ENCODE results near the gene CLEC2A. TPM values are rescaled to one million over a fixed set of nuclear protein-coding genes. Genes with fewer than 3 reads are reported as not detected.

The CLEC2A gene
- total RNA-seq, 1 experiment from 2014 or later = 0.87 TPM

DNA sequence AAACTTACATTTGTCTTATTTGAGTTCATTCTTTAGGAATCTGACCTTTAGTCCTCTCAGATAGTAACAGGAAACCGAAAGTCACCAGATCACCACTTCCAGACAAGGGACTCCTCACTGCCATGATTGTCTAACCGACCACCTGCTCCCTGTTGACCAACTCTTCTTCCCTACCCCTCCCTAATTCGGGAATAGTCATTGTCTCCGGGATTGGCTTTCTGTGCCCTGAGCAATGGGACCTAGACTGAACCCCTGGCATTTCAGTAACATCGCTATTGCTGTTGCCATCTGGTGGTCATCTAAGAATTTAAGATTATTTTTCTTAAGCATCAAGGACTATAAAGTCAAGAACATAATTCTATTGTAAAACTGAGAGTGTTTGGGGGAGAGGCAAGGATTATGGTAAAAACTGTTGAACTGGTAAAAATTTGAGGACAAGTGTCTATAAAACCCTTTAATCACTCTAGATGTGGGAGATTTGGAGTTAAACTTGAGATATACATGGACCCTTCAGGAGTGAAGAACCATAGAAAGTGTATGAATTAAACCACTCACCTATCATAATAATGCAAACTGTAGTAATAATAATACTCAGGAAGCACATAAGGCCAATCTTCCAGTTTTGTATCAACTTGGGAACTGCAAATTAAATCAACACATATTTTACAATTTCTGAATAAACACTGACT, 6.3 kb downstream of the CLEC2A start:
- H4K20me1 ChIP-seq (ENCODE audit: control insufficient read depth, insufficient read depth, insufficient read length) = no peaks in the 10 kb centered on the region
- no peaks in the 10 kb centered on the region for H3K79me2 ChIP-seq (ENCODE audit: insufficient read depth, low read length)
- no peak overlapping the region for H2BK20ac ChIP-seq (ENCODE audit: low read depth, low read length, poor library complexity, severe bottlenecking)
- H3K27me3 Mint-ChIP-seq (ENCODE audit: low read depth) = no peaks in the 10 kb centered on the region
- H3K27ac ChIP-seq (ENCODE audit: insufficient read length, low read depth, low read length) = no peak overlapping the region
- H3T11ph ChIP-seq (ENCODE audit: low read length) = no peak overlapping the region
- H2BK12ac ChIP-seq (ENCODE audit: insufficient read length, low read depth, low read length) = no peak overlapping the region
- no peaks in the 10 kb centered on the region for H3K79me1 ChIP-seq (ENCODE audit: insufficient read depth, low read depth, low read length, poor library complexity, severe bottlenecking)
- H2AFZ ChIP-seq (ENCODE audit: low read length) = no peak overlapping the region
- H3K23me2 ChIP-seq (ENCODE audit: insufficient read length, low read depth, low read length, poor library complexity, severe bottlenecking) = no peaks in the 10 kb centered on the region
- no peak overlapping the region for H2BK15ac ChIP-seq (ENCODE audit: low read depth, low read length)
- no peak overlapping the region for H3K27ac Mint-ChIP-seq
- H3K14ac ChIP-seq (ENCODE audit: insufficient read depth, low read length) = no peak overlapping the region
- H2BK5ac ChIP-seq (ENCODE audit: insufficient read length, low read length) = no peak overlapping the region
- H3K4me1 ChIP-seq (ENCODE audit: insufficient read depth, low read length) = no peaks in the 10 kb centered on the region
- no CpG with 5 or more reads among the region's 5 CpGs for WGBS (ENCODE audit: extremely low coverage, insufficient read length, low lambda C conversion rate)
- H3K4me2 ChIP-seq (ENCODE audit: insufficient read depth, insufficient read length, low read length) = no peak overlapping the region
- H4K8ac ChIP-seq (replicated peaks; ENCODE audit: insufficient read length, low read depth, low read length) = no peak overlapping the region
- no peak overlapping the region for H3K56ac ChIP-seq (ENCODE audit: insufficient read length, low read depth, low read length)
- TF ChIP-seq, protein P1, sequence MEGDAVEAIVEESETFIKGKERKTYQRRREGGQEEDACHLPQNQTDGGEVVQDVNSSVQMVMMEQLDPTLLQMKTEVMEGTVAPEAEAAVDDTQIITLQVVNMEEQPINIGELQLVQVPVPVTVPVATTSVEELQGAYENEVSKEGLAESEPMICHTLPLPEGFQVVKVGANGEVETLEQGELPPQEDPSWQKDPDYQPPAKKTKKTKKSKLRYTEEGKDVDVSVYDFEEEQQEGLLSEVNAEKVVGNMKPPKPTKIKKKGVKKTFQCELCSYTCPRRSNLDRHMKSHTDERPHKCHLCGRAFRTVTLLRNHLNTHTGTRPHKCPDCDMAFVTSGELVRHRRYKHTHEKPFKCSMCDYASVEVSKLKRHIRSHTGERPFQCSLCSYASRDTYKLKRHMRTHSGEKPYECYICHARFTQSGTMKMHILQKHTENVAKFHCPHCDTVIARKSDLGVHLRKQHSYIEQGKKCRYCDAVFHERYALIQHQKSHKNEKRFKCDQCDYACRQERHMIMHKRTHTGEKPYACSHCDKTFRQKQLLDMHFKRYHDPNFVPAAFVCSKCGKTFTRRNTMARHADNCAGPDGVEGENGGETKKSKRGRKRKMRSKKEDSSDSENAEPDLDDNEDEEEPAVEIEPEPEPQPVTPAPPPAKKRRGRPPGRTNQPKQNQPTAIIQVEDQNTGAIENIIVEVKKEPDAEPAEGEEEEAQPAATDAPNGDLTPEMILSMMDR (conservative IDR thresholded peaks at IDR 0.05) = peak; percentile 68
- H3K4me3 Mint-ChIP-seq = no peak overlapping the region
- no peaks in the 10 kb centered on the region for H3K27me3 ChIP-seq (ENCODE audit: insufficient read depth, low read length)
- H3K4me1 Mint-ChIP-seq = peaks cover 2 to 3% of the 10 kb centered on the region in 2 experiments; a peak in 3 of 4 replicates
- H3K4ac ChIP-seq (ENCODE audit: low read depth, low read length) = no peak overlapping the region
- H3K36me3 Mint-ChIP-seq (ENCODE audit: insufficient read depth in 1 of 3, low read depth in 3 of 3) = no peaks in the 10 kb centered on the region
- no peaks in the 10 kb centered on the region for H3K9me3 ChIP-seq (ENCODE audit: control insufficient read depth, low read depth, low read length)
- H3K18ac ChIP-seq (ENCODE audit: insufficient read length, low read depth, low read length) = no peak overlapping the region
- H3K23ac ChIP-seq (ENCODE audit: insufficient read length, low read depth, low read length) = no peak overlapping the region
- H2BK120ac ChIP-seq (ENCODE audit: low read depth, low read length, poor library complexity, severe bottlenecking) = no peak overlapping the region
- H4K5ac ChIP-seq (ENCODE audit: insufficient read length, low read depth, low read length) = no peak overlapping the region
- H4K91ac ChIP-seq (ENCODE audit: insufficient read length, low read depth, low read length) = no peak overlapping the region
- no peak overlapping the region for H3K9ac ChIP-seq (ENCODE audit: extremely low read depth, insufficient read length, low read length)
- peaks cover 0 to 3% of the 10 kb centered on the region in 2 experiments; a peak in 3 of 5 replicates for H3K9me3 Mint-ChIP-seq
- DNase-seq = peak; percentile 76
- H2AK5ac ChIP-seq (ENCODE audit: insufficient read length, low read length) = no peak overlapping the region

Data from H9 (cell line).